ENCODE results near the gene ITGB4.

GRCh38 chr17:75762513-75763268 lies 41.4 kb downstream of the ITGB4 start:
- TF ChIP-seq REST (IDR thresholded peaks at IDR 0.05; ENCODE audit: insufficient read depth in 1 of 2, low read depth in 2 of 2, low read length in 2 of 2) = no peak
- TF ChIP-seq FOXP2 (optimal IDR thresholded peaks at IDR 0.05; ENCODE audit: borderline replicate concordance, extremely low read depth, extremely low read length, insufficient read depth) = no peak
- TF ChIP-seq TAF1 (IDR thresholded peaks at IDR 0.05; ENCODE audit: borderline replicate concordance, insufficient read depth, low read length) = no peak
